DND-41 (cell line): Measurements from ENCODE around the gene NENF.

Source experiments
- ATAC-seq: fragments of 200-7000 bp; cut with Tn5 transposase; 3 replicates; pipeline ENCODE4 v1.9.1; 2021; ENCODE audit warnings: low read depth; ENCODE audit not compliant: insufficient read depth
- DNase-seq: peaks from one replicate; pipeline ENCODE4 v3.0.0-alpha.2; 2020
- H2AFZ ChIP-seq: 2 replicates; pipeline ENCODE4 v1.6.0; 2012; ENCODE audit warnings: low read depth, low read length
- H3K27ac ChIP-seq: 2 replicates; pipeline ENCODE4 v1.5.1; 2012; ENCODE audit warnings: low read length, inconsistent platforms
- H3K27me3 ChIP-seq: fragments of 200-600 bp; sonication (generic); 2 replicates; pipeline ENCODE4 v1.6.0; 2012; ENCODE audit warnings: low read length, mild to moderate bottlenecking, inconsistent platforms; ENCODE audit not compliant: insufficient read depth, poor library complexity
- H3K36me3 ChIP-seq: 2 replicates; pipeline ENCODE4 v1.5.1; 2012; ENCODE audit warnings: low read length, inconsistent platforms; ENCODE audit not compliant: insufficient read depth
- H3K4me1 ChIP-seq: 2 replicates; pipeline ENCODE4 v1.5.1; 2012; ENCODE audit warnings: mild to moderate bottlenecking, low read length; ENCODE audit not compliant: insufficient read depth
- H3K4me2 ChIP-seq: 2 replicates; pipeline ENCODE4 v1.6.0; 2012; ENCODE audit warnings: mild to moderate bottlenecking, moderate library complexity, low read length, inconsistent platforms; ENCODE audit not compliant: insufficient read depth
- H3K4me3 ChIP-seq, 2 experiments: fragments of 200-600 bp in 1 of 2; shearing (Covaris generic) in 1 of 2; 2 replicates each; pipeline ENCODE4 v1.5.1; 2012 to 2016; ENCODE audit warnings: inconsistent platforms in 2 of 2, low read length in 2 of 2, mild to moderate bottlenecking in 2 of 2, low read depth in 1 of 2, moderate library complexity in 1 of 2
- H3K79me2 ChIP-seq: 2 replicates; pipeline ENCODE4 v1.6.0; 2012; ENCODE audit warnings: low read length, inconsistent platforms; ENCODE audit not compliant: insufficient read depth
- H3K9ac ChIP-seq: 2 replicates; pipeline ENCODE4 v1.6.0; 2012; ENCODE audit warnings: low read depth, mild to moderate bottlenecking, inconsistent platforms, low read length, moderate library complexity
- H3K9me3 ChIP-seq: 2 replicates; pipeline ENCODE4 v1.5.1; 2012; ENCODE audit warnings: low read length, moderate library complexity, mild to moderate bottlenecking, inconsistent platforms; ENCODE audit not compliant: insufficient read depth, severe bottlenecking
- H4K20me1 ChIP-seq: 2 replicates; pipeline ENCODE4 v1.6.0; 2012; ENCODE audit warnings: low read length; ENCODE audit not compliant: insufficient read depth
- EZH2 ChIP-seq: IDR thresholded peaks from 3 replicates; pipeline ENCODE4 v1.6.1; 2012; ENCODE audit warnings: borderline replicate concordance, low read depth, mild to moderate bottlenecking, moderate library complexity, low read length, inconsistent platforms; ENCODE audit not compliant: severe bottlenecking
- TF ChIP-seq, protein P1 (sequence below): IDR thresholded peaks from 2 replicates; pipeline ENCODE4 v1.5.1; 2012; ENCODE audit warnings: borderline replicate concordance, low read length, moderate library complexity, mild to moderate bottlenecking; ENCODE audit not compliant: poor library complexity, severe bottlenecking; ENCODE audit errors: extremely low read depth

NENF gene

GRCh38 chr1:212489284-212489859 lies 56.7 kb downstream of the NENF start:
- no peak overlapping the region for H2AFZ ChIP-seq
- no peak for ATAC-seq

GRCh38 chr1:212490276-212490675 lies 57.6 kb downstream of the NENF start:
- Histone ChIP-seq H4K20me1 (no peaks in the 10 kb centered on the region), H3K4me1 (no peaks in the 10 kb centered on the region), H2AFZ (no peak overlapping the region), H3K9me3 (no peaks in the 10 kb centered on the region), H3K27me3 (peaks cover 4% of the 10 kb centered on the region), H3K36me3 (no peaks in the 10 kb centered on the region), H3K4me2 (no peak overlapping the region), H3K4me3 (no peak overlapping the region), H3K9ac (no peak overlapping the region), H3K27ac (no peak overlapping the region), H3K79me2 (no peaks in the 10 kb centered on the region)
- ATAC-seq: no peak
- no peak for DNase-seq
- TF ChIP-seq, protein P1, sequence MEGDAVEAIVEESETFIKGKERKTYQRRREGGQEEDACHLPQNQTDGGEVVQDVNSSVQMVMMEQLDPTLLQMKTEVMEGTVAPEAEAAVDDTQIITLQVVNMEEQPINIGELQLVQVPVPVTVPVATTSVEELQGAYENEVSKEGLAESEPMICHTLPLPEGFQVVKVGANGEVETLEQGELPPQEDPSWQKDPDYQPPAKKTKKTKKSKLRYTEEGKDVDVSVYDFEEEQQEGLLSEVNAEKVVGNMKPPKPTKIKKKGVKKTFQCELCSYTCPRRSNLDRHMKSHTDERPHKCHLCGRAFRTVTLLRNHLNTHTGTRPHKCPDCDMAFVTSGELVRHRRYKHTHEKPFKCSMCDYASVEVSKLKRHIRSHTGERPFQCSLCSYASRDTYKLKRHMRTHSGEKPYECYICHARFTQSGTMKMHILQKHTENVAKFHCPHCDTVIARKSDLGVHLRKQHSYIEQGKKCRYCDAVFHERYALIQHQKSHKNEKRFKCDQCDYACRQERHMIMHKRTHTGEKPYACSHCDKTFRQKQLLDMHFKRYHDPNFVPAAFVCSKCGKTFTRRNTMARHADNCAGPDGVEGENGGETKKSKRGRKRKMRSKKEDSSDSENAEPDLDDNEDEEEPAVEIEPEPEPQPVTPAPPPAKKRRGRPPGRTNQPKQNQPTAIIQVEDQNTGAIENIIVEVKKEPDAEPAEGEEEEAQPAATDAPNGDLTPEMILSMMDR: no peak
- no peak for TF ChIP-seq EZH2

More at GRCh38 chr1:212489284-212489859, 56.7 kb downstream of the NENF start:
- Histone ChIP-seq H3K9ac (no peak overlapping the region), H4K20me1 (no peaks in the 10 kb centered on the region), H3K9me3 (no peaks in the 10 kb centered on the region), H3K4me3 (no peak overlapping the region), H3K79me2 (no peaks in the 10 kb centered on the region), H3K27me3 (peaks cover 1% of the 10 kb centered on the region), H3K4me1 (no peaks in the 10 kb centered on the region), H3K4me2 (no peak overlapping the region), H3K27ac (no peak overlapping the region), H3K36me3 (no peaks in the 10 kb centered on the region)
- no peak for DNase-seq
- TF ChIP-seq, protein P1: no peak
- no peak for TF ChIP-seq EZH2

- Histone ChIP-seq H3K4me1 (no peaks in the 10 kb centered on the region), H3K27me3 (peaks cover 4% of the 10 kb centered on the region), H3K79me2 (no peaks in the 10 kb centered on the region), H2AFZ (no peak overlapping the region), H3K36me3 (no peaks in the 10 kb centered on the region), H3K4me2 (no peak overlapping the region), H3K4me3 (no peak overlapping the region), H3K9me3 (no peaks in the 10 kb centered on the region), H3K9ac (no peak overlapping the region), H3K27ac (no peak overlapping the region), H4K20me1 (no peaks in the 10 kb centered on the region)
- DNase-seq: no peak
- TF ChIP-seq EZH2: no peak
- no peak for ATAC-seq
Measured at GRCh38 chr1:212491454-212491853, 58.7 kb downstream of the NENF start.
